ENCODE data around the gene GMPR2.

GRCh38 chr14:24273422-24273998, 40.8 kb downstream of the GMPR2 start:
- no peak for TF ChIP-seq EZH2 (IDR thresholded peaks at IDR 0.05)
- peak; percentile 6 for TF ChIP-seq CTCF (IDR thresholded peaks at IDR 0.05)
